ENCODE results near the gene NUDC. TPM values are rescaled to one million over a fixed set of nuclear protein-coding genes. Genes with fewer than 3 reads are reported as not detected.

The NUDC gene
- total RNA-seq, 4 donors from 2014 or later, result 44.1 to 80.2 (median 55.9) TPM

GRCh38 chr1:26890467-26890796, 31.1 kb upstream of the NUDC start:
- TF ChIP-seq, protein P1, sequence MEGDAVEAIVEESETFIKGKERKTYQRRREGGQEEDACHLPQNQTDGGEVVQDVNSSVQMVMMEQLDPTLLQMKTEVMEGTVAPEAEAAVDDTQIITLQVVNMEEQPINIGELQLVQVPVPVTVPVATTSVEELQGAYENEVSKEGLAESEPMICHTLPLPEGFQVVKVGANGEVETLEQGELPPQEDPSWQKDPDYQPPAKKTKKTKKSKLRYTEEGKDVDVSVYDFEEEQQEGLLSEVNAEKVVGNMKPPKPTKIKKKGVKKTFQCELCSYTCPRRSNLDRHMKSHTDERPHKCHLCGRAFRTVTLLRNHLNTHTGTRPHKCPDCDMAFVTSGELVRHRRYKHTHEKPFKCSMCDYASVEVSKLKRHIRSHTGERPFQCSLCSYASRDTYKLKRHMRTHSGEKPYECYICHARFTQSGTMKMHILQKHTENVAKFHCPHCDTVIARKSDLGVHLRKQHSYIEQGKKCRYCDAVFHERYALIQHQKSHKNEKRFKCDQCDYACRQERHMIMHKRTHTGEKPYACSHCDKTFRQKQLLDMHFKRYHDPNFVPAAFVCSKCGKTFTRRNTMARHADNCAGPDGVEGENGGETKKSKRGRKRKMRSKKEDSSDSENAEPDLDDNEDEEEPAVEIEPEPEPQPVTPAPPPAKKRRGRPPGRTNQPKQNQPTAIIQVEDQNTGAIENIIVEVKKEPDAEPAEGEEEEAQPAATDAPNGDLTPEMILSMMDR (IDR thresholded peaks at IDR 0.05), result no peak
- no peak for TF ChIP-seq POLR2A (IDR thresholded peaks at IDR 0.05)
- no peaks in the 10 kb centered on the region for H3K9me3 ChIP-seq
- DNase-seq, result no peak
- H3K27ac ChIP-seq, result peak overlapping the region; percentile 88 to 91 (median 90)
- peaks cover 3 to 9% of the 10 kb centered on the region in 2 donors for H3K4me1 ChIP-seq
- no peaks in the 10 kb centered on the region for H3K27me3 ChIP-seq
- H3K4me3 ChIP-seq (replicated peaks in 1 of 3), result peak overlapping the region; percentile 87 to 94 (median 92)
- WGBS, 2 donors, result 3 to 9% methylated on average over 5 to 12 of the region's 12 CpGs
- intact Hi-C loops (cut with DNase I), result no loop called here
- H3K36me3 ChIP-seq, result peaks cover 37 to 50% of the 10 kb centered on the region in 2 donors

GRCh38 chr1:26894263-26894662, 27.3 kb upstream of the NUDC start:
- TF ChIP-seq, protein P1 (IDR thresholded peaks at IDR 0.05), result no peak
- TF ChIP-seq POLR2A (IDR thresholded peaks at IDR 0.05), result no peak
- intact Hi-C loops (cut with DNase I), result no loop called here
- DNase-seq, result no peak

GRCh38 chr1:26897351-26897750, 24.2 kb upstream of the NUDC start:
- WGBS, 2 donors, result 94 to 97% methylated on average over 9 of the region's 9 CpGs
- Histone ChIP-seq H3K36me3 (peaks cover 18 to 27% of the 10 kb centered on the region in 2 donors), H3K4me3 (replicated peaks in 1 of 3) (no peak overlapping the region), H3K9me3 (no peaks in the 10 kb centered on the region), H3K4me1 (peaks cover 9 to 11% of the 10 kb centered on the region in 2 donors), H3K27ac (no peak overlapping the region), H3K27me3 (no peaks in the 10 kb centered on the region)
- intact Hi-C loops (cut with DNase I), result no loop called here
- no peak for TF ChIP-seq POLR2A (IDR thresholded peaks at IDR 0.05)
- TF ChIP-seq, protein P1 (IDR thresholded peaks at IDR 0.05), result no peak
- DNase-seq, result no peak

More at GRCh38 chr1:26894263-26894662, 27.3 kb upstream of the NUDC start:
- no peaks in the 10 kb centered on the region for H3K27me3 ChIP-seq
- WGBS, 2 donors, result 96 to 98% methylated on average over 13 of the region's 13 CpGs
- H3K9me3 ChIP-seq, result no peaks in the 10 kb centered on the region
- H3K36me3 ChIP-seq, result peaks cover 21 to 32% of the 10 kb centered on the region in 2 donors
- H3K27ac ChIP-seq, result no peak overlapping the region
- H3K4me1 ChIP-seq, result peaks cover 7 to 9% of the 10 kb centered on the region in 2 donors
- H3K4me3 ChIP-seq (replicated peaks in 1 of 3), result no peak overlapping the region

GRCh38 chr1:26900001-26900814, 21.3 kb upstream of the NUDC start, which contains the start of gene GPATCH3:
Gene GPATCH3, minus strand, starts transcription at chr1:26900467. Its CDS starts 25 bp downstream, at chr1:26900442.
- peak in 1 of 2 donors; percentile 72 for TF ChIP-seq POLR2A (IDR thresholded peaks at IDR 0.05)
- TF ChIP-seq, protein P1 (IDR thresholded peaks at IDR 0.05), result peak in 1 of 6 experiments; percentile 8
- DNase-seq, result peak; percentile 92 to 94
- intact Hi-C loops (cut with DNase I), result no loop called here
- Histone ChIP-seq H3K27me3 (no peaks in the 10 kb centered on the region), H3K9me3 (no peaks in the 10 kb centered on the region), H3K27ac (peak within 1 kb of the TSS; percentile 46 to 80 (median 80)), H3K4me1 (peaks cover 9 to 11% of the 10 kb centered on the region in 2 donors), H3K4me3 (replicated peaks in 1 of 3) (peak within 1 kb of the TSS; percentile 70), H3K36me3 (peaks cover 5 to 11% of the 10 kb centered on the region in 2 donors)
- 0 to 1% methylated on average over 34 to 35 of the region's 50 CpGs for WGBS, 2 donors
